KBM-7 (cell line): Measurements from ENCODE around the gene EVC.

Source experiments
- DNase-seq: peaks from one replicate; pipeline ENCODE4 v3.0.0-alpha.2; 2015
- in situ Hi-C: fragments of 300-500 bp; cut with MboI; formaldehyde crosslinking; loops from 2 replicates; pipeline ENCODE4 v1.14.3; 2020; ENCODE audit warnings: low sequenced_read_pairs, low pct_unique_long_range_greater_than_20kb, mixed read lengths

The EVC gene

DNA sequence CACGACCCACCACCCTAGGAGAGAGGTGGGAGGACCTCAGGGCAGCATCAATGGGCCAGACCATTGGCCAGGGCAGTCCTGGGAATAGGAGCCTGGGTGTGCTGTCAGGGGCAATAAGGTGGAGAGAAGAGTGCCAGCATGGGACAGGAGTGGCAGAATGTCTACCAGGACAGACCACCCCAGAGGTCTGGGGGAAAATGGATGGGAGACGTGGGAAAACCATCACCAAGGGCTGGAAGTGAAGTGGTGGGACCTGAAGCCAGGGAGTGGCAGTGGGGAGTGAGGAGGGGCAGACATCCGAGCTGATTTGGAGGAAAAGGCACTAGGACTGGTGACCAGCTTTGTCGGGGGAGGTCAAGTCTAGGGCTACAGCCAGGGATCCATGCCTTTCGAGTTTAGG lies 3.6 kb upstream of the EVC start:
- in situ Hi-C loops = no loop called here
- DNase-seq = no peak

- no peak for DNase-seq
- in situ Hi-C loops = no loop called here
Observed at GRCh38 chr4:5707778-5708448, 3.1 kb upstream of the EVC start.

GRCh38 chr4:5708449-5709206 lies 2.4 kb upstream of the EVC start, which contains the start of gene EVC2:
Gene EVC2, minus strand, starts transcription at chr4:5708559. Its CDS starts 46 bp downstream, at chr4:5708513.
- in situ Hi-C loops = no loop called here
- no peak for DNase-seq

- no peak for DNase-seq
- in situ Hi-C loops = no loop called here
Observed at GRCh38 chr4:5709207-5709575, 1.8 kb upstream of the EVC start.

- DNase-seq = peak; percentile 38
- in situ Hi-C loops = no loop called here
Observed at GRCh38 chr4:5710065-5710960, 688 bp upstream of the EVC start.

GRCh38 chr4:5711479-5712184 lies 631 bp downstream of the EVC start:
- DNase-seq = peak; percentile 64
- in situ Hi-C loops = no loop called here

GRCh38 chr4:5712517-5712916 lies 1.5 kb downstream of the EVC start:
- in situ Hi-C loops = no loop called here
- peak; percentile 27 for DNase-seq

DNA sequence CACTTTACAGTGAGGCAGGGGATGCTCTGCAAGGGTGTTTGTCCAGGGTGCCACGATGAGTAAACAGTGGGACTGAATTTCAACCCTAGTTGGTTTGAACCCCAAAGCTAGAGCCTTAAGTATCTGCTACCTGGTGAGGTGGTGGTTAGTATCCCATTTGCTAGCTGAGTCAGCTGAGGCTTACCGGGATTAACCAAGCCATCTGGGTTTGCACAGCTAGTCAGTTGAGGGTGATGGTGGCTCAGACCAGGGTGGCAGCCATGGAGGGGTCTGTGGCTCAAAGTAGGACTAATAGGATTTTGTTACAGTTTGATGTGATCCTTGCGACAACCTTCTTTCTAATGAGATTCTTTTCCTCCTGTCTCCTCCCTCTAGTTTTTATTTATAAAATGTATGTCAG lies 1.9 kb downstream of the EVC start:
- in situ Hi-C loops = no loop called here
- DNase-seq = no peak

- in situ Hi-C loops = no loop called here
Observed at GRCh38 chr4:5713861-5714260, 2.9 kb downstream of the EVC start.

DNA sequence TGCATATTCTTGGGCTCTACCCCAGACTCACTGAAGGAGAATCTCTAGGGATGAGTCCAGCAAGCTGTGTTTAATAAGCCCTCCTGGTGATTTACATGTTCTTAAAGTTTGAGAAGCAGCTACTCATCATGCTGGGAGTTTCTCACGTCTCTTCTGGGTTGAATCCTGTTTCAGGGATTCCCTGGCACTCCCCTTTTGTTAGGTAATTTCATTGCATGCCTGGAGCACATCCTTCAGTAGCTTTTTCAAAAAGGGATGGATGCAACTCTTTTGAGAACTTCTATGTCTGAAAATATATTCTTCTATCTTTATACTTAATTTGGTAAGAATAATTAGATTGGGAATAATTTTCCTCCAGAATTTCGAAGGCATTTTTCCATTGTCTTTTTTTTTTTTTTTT lies 4.4 kb downstream of the EVC start:
- no peak for DNase-seq
- in situ Hi-C loops = no loop called here

More at GRCh38 chr4:5713861-5714260, 2.9 kb downstream of the EVC start:
- no peak for DNase-seq

DNA sequence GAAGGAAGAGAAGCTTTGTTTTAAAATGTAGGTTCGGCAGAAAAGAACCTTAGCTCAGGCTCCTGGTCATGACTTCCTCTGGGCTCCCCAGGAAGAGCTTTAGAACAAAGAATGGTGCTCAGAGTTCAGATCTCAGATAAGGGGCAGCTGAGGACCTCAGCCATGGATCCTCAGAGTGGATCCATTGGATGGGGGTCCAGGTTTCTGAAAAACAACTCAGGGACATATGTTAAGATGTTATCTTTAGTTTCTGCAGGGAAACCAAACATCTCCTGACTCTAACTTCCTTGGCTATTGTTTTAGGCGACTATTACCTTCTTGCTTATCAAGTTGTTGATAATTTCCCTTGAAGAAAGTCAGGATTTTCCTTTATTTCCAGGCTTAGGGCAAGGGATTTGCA lies 5.4 kb downstream of the EVC start:
- in situ Hi-C loops = no loop called here
- DNase-seq = no peak

DNA sequence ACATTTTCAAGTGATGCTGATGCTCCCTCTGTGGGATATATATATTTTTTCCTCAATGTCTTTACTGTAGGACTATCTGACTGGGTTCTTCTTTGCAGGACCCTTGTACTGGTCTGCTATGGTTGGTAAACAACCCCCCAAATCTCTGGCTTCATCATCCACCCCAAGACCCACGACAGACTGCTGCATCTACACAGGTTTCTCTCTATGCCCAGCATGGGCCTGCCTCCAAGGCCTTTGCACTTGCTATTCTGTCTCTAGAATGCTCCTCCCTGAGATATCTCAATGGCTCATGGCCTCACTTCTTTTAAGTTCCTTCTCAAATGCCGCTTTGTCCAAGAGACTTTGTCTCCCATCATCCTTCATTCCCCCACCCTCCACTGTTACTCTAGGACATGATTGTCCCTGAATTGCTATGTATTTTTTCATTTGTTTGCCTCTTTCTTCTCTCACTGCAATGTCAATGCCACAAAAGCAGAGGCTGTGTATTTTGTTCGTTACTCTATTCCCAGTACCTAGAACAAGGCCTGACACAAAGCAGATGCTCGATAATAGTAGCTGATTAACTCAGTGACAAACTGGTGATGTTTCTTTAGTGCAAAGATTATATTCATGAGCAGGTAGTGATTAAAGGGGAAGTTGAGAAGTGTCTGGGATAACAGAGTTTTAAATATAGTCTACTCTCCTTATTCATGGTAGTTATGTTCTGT lies 6.6 kb downstream of the EVC start:
- DNase-seq = no peak

DNA sequence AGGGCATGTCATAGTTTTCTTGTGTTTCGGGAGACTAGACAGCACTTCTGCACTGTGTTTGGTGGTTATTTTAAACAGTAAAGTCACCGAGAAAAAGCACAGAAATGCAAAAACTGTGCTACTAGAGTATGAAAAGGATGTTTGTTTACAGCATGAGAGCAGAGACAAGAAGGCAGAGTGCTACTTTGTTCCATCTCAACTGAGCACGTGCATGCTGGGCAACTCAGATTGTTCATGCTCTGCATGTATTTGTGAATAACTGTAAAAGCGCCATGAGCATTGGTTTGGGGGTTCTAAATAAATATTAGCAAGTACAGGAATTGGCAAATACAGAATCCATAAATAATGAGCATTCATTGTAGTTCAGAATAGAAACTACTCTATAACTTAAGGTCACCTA lies 7.4 kb downstream of the EVC start:
- DNase-seq = no peak
- in situ Hi-C loops = no loop called here

More for the DNA sequence above, 6.6 kb downstream of the EVC start:
- in situ Hi-C loops = no loop called here

DNA sequence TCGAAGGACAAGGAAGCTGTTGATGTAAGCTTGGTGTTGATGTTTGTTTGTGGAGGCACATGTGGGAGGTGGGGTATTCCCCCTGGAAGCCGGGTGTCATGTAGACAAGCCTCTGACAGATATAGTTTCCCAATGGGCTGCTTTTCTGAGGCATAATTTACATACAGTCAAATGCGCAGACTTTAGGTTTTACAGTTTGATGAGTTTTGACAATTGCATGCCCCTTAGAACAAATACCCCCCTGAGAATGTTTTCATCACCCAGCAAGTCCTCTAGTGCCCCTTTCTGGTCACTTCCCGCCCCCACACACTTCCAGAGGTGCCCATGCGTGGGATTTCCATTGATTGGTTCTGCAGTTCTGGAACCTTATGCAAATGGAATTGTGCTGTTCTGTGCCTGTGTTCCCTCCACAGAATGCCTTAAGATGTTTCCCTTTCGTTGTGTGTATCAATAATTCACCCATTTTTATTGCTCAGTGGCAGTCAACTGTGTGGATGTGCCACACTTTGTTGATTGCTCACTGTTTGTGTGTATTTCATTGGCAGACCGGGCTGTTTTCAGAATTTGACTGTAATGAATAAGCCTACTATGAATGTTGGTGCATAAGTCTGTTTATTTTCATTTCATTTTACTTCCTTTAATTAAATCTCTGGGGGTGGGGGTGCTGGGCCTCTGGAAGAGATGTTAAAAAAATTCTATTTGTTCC lies 8.5 kb downstream of the EVC start:
- in situ Hi-C loops = no loop called here
- no peak for DNase-seq

DNA sequence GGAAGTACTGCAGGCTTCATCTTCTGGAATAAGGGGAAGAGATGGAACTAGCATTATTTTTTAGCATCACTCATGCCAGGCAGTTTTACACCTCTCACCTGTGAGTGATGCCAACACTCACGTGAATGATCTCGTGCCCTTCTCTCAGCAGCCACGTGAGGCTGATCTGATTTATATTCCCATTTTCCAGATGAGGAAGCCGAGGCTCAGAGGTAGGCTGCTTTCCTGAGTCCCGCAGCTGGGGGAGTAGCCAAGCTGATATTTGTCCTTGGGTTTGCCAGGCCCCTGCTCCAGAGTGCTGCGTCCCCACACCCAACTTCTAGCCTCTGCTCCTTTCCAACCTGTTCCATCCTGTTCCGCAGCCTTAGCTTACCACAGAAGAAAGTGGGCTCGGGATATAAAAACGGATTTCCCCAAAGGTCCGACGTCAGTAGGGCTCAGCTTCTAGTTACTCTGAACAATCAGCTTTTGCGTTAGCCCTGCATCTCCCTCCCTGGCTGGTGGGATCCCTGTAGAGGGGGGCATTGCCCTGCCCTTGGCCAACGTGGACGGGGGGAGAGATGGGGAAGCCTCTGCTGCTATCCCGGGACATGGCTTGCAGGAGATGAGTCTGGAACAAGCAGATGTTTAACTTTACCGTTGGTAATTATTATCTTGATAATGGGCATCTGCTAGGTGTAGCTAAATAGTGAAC lies 9.3 kb downstream of the EVC start:
- no peak for DNase-seq
- in situ Hi-C loops = no loop called here

DNA sequence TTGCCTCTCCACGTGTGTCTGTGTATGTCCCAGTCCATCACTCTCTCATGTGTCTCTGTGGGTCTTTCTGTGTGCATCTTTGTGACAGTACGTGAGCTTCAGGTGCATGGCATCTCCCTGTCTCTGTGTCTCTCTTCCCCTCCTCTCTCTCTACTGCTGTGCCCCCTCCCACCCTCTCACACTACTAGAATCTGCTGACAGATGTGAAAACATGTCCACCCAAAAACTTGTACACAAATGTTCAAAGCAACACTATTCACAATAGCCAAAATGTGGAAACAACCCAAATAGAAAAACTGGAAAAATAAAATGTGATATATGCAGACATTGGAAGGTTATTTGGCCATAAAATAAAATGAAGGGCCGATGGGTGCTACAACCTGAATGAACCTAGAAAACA lies 10.0 kb downstream of the EVC start:
- no peak for DNase-seq
- in situ Hi-C loops = no loop called here

- DNase-seq = no peak
- in situ Hi-C loops = no loop called here
Observed at GRCh38 chr4:5721923-5722322, 10.9 kb downstream of the EVC start.

- no peak for DNase-seq
Observed at GRCh38 chr4:5722328-5722727, 11.3 kb downstream of the EVC start.

More at GRCh38 chr4:5722328-5722727, 11.3 kb downstream of the EVC start:
- in situ Hi-C loops = no loop called here
